ENCODE data around the gene WDR82. TPM values are rescaled to one million over a fixed set of nuclear protein-coding genes. Genes with fewer than 3 reads are reported as not detected.
A peak's percentile ranks its signal among the peaks of the same experiment; 100 is the strongest.

The WDR82 gene
- total and polyA plus RNA-seq, 9 of the 15 experiments (the other 6 are each of a cell fraction or from before 2014, with no cell fraction given): 6.4 to 62.9 (median 37.1) TPM

- TF ChIP-seq GTF2B (IDR thresholded peaks at IDR 0.05; ENCODE audit: extremely low read depth, insufficient read length) (no peak), ZNF311 (CRISPR knock-in tag; IDR thresholded peaks at IDR 0.05) (no peak), ESRRB (CRISPR knock-in tag; IDR thresholded peaks at IDR 0.05; ENCODE audit: borderline replicate concordance) (no peak), TFE3 (CRISPR knock-in tag; IDR thresholded peaks at IDR 0.05) (no peak), POLR2A (conservative IDR thresholded peaks at IDR 0.05) (no peak), ZMIZ1 (IDR thresholded peaks at IDR 0.05; ENCODE audit: low read depth in 2 of 2, low read length in 2 of 2) (no peak), RBM22 (IDR thresholded peaks at IDR 0.05; ENCODE audit: low read depth, low read length, poor library complexity, severe bottlenecking) (no peak), CBX3 (IDR thresholded peaks at IDR 0.05; ENCODE audit: borderline replicate concordance in 1 of 2, low read length in 2 of 2) (no peak), SMARCB1 (IDR thresholded peaks at IDR 0.05; ENCODE audit: insufficient read length, low read depth) (no peak)
- 0 out of 2 replicates have a peak overlapping the region, but pooled peaks have one; percentile 9 for H2AFZ ChIP-seq (ENCODE audit: low read depth, low read length)
- H4K20me1 ChIP-seq (replicated peaks; ENCODE audit: control insufficient read depth, insufficient read depth, low read length): no peaks in the 10 kb centered on the region
- in situ Hi-C loops (cut with MboI): no loop called here
- WGBS (ENCODE audit: insufficient coverage, low coverage, missing lambda C conversion rate): 67% methylated on average over 8 of the region's 10 CpGs
- FAIRE-seq: no peak
- peak overlapping the region; percentile 3; the same call in 1 of the 2 replicates for H3K4me2 ChIP-seq (ENCODE audit: insufficient read depth, low read length)
- DNase-seq (ENCODE audit: extremely low read depth in 1 of 4, low spot score in 3 of 4): no peak
- no peaks in the 10 kb centered on the region for H3K9me1 ChIP-seq (ENCODE audit: control insufficient read depth, insufficient read depth, low read length)
- POLR2A ChIA-PET: interaction anchor here (0.6 to 0.9 kb wide), 2 partner anchors 20 to 160 kb away, joined by 3 to 4 read pairs; no protein-coding TSS in a partner anchor
- no peaks in the 10 kb centered on the region for H3K79me2 ChIP-seq (ENCODE audit: control insufficient read depth, insufficient read depth, low read length)
- no TSS peak for BruUV-seq (replicated peaks)
- H3K36me3 ChIP-seq (ENCODE audit: control insufficient read depth, insufficient read depth, low read length): peaks cover 26% of the 10 kb centered on the region
- no peak overlapping the region for H3K9ac ChIP-seq (ENCODE audit: insufficient read depth in 1 of 2, low read depth in 2 of 2, low read length in 2 of 2)
- H3K4me1 ChIP-seq (replicated peaks in 1 of 2; ENCODE audit: control insufficient read depth in 2 of 2, insufficient read depth in 2 of 2, low read length in 2 of 2): peaks cover 27 to 41% of the 10 kb centered on the region in 2 experiments
- intact Hi-C loops (cut with micrococcal nuclease): no loop called here
- H3K4me3 ChIP-seq: no peak overlapping the region
- no peaks in the 10 kb centered on the region for H3K27me3 ChIP-seq (ENCODE audit: control insufficient read depth in 2 of 2, insufficient read depth in 2 of 2, low read length in 2 of 2)
- no peaks in the 10 kb centered on the region for H3K9me3 ChIP-seq (replicated peaks; ENCODE audit: control insufficient read depth, insufficient read depth, low read depth, low read length)
- no peak for ATAC-seq
- H3K27ac ChIP-seq (ENCODE audit: extremely low read depth, low read depth, low read length): no peak overlapping the region; the same call in 2 of the 3 replicates
- CTCF ChIA-PET (ENCODE audit: low intra/inter-chr PET ratio): interaction anchor here (0.5 kb wide), 1 partner anchor 14 kb away, joined by 3 read pairs; no protein-coding TSS in a partner anchor
Observed at GRCh38 chr3:52217409-52217805, 61.0 kb downstream of the WDR82 start.
